Left hindlimb (tissue), 1 donor: ENCODE data around the gene SLC6A6.

Experiments
- DNase-seq: peaks from one replicate; pipeline ENCODE4 v3.0.0-alpha.2; 2018

Gene SLC6A6

DNA sequence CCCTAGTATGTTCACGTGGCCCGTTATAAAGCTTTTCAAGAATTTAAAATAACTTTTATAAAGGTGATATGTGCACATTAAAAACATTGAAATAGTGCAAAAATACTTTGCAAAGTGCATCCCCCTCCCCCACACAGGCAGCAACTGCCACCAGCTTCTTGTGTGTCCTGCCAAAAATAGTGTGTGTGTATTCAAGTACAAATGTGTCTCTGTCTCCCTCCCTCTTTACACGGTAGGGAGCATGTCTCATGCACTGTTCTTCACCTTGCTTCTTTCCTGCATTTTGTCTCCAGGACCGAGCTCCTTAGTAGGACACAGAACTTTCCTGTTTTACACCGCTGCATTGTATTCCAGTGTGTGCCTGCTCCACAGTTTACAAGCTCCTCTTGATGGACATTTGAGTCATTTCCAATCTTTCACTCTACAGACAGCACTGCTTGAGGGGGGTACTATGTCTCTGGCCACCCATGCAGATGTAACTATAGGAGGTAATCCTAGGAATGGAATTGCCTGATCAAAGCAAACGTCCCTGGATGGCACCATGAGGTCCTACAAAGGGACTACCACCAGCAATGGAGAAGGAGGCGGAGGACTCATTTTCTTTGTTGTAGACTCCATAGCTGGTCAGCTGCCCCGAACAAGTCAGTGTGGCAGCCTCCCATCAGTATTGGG is 52.4 kb downstream of the SLC6A6 start:
- no peak for DNase-seq

DNA sequence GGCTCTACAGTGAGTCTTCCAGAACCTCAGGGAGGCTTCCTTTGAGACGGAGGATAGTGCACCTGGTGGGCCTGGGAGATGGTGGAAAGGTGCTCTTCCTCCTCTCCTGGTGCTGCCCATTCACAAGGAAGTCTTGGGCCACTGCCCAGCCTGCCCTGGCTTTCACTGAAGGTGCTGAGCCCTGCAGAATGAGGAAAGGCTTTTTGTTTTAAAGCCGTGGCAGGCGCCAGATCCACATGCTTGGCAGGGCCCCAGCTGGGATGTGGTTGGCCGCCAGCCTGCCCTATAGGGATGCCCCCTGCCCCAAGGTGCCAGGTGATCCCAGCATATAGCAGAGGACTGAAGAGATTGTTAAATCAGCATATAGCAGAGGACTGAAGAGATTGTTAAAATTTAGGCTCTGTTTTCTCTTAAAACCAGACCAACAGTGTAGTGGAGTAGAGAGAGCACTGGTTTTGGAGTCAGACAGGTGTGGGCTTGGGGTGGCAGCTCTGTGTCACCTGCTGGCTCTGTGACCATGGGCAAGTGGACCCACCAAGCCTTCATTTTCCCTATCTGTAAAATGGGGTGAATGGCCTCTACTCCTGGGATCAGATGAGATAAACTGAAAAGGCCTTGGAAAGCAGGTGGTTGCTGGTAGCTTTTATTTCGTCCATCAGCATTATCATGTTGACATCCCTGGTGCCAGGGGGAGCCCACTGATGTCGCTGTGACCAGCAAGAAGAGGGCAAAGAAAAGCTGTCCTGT is 53.3 kb downstream of the SLC6A6 start:
- DNase-seq: no peak

DNA sequence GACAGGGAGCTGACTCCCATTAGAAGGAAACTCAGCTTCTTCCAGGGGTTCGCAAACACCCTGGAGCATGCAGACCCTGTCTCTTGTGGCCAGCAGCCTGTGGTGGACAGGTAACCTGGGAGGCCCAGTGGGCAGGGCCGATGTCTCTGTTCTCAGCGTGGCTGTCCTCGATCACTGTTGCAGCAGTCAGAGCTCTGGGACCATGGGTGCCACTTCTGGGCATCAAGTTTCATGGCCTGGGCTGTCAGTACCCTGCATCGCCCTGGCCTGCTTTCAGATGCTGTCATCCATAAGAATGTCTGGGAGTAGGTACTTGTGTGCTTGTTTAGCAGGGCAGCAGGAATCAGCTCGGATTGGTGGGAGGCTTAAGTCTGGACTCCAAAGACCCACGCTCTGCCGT is 54.4 kb downstream of the SLC6A6 start:
- DNase-seq: no peak

DNA sequence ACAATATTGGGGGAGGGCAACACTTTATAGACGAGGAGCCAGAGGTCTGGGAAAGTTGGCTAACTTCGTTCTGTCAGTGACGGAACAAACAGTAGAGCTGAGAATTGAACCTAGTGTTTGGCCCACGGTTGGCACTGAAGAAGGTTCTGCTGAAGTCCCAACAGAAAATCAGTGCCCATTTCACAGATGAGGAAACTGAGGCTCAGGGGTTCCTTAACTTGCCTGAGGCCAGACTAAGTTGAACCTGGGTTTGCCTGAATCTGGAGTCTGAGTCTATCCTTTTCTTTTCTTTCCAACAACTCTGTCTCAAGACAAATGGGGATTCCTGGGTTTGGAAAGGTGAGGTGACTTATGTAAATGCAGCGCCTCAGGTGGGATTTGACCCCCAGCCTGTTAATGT is 55.1 kb downstream of the SLC6A6 start:
- DNase-seq: no peak

DNA sequence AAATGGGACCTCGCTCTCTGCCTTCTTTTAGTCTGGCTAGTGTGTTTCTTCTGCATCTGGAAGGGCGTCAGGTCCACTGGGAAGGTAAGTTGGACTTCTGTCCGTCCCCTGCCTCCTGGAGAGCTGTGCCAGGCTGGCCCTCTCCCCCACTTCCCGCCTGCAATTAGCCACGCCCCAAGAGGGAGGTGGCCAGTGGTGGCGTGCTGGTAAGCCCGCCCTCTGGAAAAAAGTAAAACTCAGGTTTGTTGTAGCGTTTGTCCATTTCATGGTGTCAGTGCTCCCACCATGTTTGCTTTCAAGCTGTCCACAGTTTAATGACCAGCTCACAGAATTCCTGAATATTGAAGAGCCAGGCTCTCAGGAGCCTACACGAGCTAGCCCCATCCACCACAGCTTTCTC is 55.6 kb downstream of the SLC6A6 start:
- no peak for DNase-seq

DNA sequence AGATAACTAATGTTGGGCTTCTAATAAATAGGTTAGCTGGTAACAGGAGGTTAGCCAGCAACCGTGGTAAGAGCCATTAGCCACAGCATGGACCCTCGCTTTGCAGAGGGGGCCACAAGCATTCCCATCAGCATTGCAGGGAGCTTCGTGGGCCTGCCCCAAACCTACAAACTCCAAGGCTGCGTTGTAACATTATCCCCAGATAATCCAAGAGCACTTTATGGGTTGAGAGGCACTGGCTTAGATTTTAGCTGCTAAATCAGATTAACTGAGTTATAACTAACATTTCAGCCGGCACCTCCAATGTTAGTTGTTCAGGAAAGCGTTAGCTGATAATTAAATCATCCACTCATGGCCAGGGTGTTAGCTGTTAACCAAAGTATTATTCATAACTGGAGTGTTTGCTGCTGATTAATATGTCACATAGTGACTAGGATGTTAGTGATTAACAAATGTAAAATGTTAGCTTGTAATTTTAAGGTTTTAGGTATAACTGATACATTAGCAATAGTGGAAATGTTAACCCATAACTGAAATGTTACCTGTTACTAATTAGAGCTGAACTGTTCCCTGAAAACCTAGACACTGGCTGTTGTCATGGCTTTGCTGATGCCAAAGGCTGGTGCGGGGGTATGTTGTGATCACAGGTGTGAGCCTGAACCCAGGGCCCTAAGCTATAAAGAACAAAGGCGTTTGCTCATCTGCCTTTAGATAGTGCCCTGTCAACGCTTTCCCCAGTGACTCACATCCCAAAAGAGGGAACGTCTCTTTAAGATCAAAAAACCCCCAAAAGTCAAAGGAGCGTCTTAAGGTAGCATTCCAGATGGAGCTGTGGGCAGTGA is 56.2 kb downstream of the SLC6A6 start:
- no peak for DNase-seq

DNA sequence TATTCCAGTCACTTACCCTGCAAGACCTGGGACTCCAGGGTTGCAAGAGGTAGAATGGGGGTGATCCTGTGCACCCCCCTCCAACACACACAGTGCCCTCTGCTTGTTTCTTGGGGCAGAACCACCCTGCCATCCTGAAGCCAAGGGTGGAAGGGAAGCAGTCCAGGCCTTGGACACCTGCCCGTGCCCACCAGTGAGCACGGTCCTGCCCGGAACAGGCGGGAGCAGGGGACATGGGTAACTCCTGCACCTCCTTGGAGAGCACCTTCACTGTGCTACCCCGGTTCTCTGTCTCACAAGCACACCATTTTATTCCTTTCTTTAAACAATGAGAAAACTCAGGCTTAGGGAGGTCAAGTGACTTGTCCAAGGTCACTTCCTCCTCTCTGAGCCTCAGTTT is 57.0 kb downstream of the SLC6A6 start:
- DNase-seq: no peak

DNA sequence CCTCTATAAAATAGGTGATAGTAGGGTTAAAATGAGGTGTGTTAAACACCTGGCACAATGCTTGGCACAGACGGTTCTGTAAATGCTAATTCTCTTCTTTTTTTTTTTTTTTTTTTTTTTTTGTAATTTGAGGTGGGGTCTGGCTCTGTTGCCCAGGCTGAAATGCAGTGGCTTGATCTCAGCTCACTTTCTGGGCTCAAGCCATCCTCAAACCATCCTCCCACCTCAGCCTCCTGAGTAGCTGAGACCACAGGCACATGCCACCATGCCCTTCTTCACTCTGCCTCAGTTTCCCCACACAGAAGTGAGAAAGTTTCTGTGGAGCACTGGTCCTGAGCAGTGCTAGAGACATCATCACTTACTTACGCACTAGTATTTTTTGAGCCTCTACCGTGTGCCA is 57.4 kb downstream of the SLC6A6 start:
- no peak for DNase-seq

DNA sequence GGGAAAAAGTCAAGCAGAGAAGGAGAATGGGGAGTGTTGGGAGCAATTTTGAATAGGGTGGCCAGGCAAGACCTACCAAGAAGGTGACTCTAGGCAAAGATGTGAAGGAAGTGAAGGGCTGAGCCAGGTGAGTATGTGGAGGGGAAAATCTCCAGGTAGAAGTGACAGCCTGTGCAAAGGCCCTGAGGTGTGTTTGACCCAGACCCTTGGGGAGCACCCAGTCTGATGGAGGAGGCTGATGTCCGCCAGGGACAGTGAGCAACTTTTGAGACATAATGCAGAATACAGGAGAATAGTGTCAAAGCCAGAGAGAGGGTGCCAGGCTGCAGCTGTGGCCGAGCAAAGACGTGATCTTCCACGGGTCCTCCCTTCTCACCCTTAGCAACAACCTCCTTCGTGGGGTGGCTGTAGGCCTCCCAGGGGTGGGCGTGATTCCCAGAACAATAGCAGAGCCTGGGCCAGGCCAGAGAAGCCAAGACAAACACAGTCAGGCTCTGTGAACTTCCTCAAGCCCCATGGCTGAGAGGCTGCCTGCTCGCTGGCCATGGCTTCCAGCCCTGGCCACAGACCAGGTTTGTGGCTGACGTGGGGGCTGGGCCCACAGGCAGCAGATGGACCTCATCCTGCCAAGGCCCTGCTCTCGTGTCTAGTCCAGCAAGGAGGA is 58.1 kb downstream of the SLC6A6 start:
- DNase-seq: no peak

DNA sequence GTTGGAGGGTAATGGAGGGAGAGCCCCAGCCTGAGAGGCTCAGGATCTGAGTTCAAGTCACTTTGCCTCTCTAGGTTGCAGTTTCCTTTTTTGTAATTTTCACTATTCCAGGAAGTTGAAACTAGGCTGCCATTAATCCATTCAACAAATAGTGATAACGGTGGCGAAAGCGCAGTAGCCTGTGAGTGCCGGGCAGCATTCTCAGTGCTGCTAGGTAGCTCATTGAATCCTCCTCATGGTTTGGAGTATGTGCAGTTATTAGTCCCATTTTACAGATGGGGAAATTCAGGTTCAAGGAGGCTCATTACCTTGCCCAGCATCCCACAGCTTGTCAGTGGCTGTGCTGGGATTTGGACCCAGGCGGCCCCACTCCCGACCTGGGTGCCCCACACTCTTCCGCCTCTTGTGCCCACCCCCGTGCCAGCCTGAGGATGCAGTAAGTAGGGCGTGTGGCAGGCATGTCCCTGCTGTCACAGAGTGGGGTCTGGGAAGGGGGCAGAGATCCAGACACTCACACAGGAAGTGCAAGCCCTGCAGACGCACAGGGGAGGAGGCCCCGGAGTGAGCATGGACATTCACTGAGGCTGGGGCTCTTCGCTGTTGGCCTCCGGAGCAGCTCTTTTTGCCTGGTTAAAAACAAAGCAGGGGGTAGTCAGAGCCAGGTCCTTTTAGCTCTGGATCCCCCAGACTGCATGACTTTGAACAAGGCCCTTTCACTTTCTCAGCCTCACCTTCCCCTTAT is 58.8 kb downstream of the SLC6A6 start:
- no peak for DNase-seq

DNA sequence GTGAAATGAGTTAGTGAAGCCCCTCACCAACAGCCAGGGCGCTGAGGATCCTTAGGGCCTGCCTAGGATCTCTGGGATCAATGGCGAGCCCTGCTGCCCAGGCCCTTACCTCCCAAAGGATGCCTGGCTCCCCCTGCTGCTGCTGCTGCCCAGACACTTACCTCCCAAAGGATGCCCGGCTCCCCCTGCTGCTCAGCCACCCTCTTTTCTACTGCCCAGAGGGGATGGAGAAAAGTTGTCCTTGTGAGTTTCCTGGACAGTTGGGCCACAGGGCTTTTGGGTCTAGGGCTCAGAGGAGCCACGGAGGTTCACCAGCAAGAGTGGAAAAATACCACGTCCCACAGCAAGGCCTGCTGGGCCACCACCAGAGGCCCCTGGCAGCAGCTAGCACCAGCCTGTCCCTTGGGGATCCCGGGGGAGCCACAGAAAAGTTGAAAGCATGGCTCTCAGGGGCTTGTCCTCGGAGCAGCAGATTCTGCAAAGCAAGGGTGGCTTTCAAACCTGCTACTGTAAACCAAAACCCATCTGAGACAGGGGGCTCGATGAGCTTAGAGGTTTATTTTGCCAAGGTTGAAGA is 59.4 kb downstream of the SLC6A6 start:
- no peak for DNase-seq

DNA sequence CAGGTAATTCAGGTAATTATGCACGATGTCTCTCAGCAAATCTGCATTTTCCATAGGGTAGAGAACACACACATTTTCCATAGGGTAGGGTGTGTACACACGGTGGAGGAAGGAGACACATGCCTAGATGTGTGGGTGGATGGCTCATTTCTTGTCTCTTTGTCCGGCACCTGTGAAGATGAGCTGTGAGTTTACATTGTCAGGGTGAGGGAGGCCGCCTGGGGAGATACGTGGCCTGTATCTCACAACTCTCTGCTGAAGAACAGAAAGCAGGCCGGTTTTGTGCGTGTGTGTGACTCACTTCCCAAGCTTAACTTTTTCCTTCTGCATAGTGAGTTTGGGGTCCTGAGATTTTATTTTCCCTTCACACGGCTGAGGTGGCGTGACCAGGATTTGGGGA is 60.3 kb downstream of the SLC6A6 start:
- DNase-seq: no peak

DNA sequence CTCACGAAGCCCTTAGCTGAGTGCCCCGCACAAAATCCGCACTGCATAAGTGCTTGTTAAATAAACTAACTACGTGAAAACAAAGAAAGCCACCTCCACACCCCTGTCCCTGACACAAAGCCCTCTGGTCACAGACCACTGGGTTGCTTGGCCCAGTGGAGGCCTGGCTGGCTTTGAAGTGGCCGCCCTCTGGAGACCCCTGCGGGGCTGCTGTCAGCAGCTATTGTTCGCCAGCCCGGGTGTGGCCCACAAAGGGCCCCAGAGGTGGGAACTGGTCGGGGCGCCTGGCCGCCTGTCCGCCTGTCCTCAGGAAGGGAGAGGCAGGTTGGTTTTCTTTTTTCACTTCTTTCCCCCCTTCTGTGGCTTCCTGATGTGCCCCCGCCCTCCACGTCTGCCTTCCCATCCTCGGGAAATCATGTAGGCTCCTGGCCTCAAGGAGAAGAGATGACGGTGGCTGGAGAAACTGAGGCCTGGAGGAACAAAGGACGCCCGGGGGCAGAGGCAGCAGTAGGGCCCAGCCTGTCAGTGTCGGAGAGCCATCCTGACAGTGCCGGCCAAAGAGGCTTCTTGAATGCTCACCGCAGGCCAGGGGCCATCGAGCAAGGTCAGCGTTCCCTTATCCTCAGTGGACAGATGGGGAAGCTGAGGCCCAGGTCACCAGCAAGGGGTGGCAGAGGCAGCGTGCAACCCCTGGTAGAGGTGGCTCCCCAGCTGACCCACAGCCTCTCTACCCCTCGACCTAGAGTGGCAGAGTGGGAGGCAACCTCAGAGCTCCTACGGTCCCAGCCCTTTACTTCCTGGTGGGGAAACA is 61.1 kb downstream of the SLC6A6 start:
- no peak for DNase-seq

DNA sequence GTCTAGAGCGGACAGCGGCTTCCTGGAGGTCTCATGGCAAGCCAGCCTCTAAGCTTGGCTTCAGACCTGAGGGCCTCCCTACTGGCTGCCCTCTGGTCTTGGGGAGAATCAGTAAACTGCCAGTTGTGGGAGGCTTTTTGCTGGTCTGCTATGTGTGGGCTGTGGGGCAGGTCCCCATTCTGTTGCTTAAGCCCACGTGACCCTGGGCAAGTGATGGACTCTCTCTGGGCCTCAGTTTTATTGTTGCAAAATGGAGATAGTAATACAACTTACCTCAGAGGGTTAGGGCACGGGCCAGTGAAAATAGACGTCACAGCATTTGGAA is 61.7 kb downstream of the SLC6A6 start:
- DNase-seq: no peak

DNA sequence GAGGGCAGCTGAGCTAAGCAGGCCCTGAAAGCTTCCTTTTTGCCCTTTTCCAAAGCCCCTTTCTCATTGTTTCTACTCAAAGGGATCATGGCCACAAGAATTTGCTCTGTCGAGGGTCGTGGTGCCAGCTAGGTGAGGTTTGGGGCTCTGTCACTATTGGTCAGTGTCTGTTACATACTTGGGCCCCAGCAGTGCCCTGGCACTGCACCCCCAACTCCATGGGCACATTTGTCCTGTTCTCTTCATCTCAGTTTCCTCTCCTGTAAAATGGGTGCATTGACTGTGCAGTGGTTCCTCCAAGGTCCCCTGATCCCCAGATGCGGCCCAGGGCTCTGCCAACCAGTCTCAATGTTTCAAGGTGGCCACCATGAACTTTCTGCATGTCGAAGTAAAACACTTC is 62.1 kb downstream of the SLC6A6 start:
- no peak for DNase-seq

DNA sequence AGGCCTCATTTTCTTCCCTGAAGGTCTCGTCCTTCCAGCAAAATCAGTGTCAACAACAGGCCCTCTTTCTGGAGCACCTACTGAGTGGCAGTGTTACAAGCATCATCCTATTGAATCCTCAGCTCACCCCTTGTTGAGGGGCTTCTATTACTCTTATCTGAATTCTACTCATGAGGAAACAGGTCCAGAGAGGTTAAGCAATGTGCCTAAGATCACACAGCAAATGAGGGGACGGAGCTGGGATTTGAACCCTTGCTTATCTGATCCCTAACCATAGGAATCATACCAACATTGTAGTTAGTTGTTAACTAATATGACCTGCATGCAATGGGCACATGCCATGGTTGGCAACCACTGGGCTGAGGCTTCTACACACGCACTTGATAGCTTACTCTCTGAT is 63.0 kb downstream of the SLC6A6 start:
- no peak for DNase-seq

DNA sequence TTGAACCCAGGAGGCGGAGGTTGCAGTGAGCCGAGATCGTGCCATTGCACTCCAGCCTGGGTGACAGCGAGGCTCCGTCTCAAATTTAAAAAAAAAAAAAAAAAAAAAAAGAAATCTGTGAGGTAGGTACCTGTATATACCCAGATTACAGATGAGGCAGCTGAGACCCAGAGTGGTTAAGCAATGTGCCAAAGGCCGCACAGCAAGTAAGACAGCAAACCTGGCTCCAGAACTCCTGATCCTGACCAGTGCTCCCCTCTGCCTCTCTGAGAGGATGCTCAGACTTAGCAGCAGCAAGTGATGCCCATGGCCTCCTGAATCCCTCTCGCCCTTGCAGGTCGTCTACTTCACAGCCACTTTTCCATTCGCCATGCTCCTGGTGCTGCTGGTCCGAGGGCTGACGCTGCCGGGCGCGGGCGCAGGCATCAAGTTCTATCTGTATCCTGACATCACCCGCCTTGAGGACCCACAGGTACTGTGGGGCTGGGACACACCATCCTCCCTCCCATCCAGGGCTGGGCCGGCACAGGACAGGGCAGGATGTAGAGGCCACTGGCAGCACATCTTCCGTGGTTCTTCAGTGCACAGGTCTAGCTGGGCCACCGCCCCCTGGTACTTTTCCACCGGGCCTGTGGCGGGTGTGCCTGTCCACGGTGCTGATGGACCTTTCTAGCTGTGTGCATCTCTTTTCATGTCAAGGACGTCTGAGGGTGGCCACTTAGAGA is 63.9 kb downstream of the SLC6A6 start:
- no peak for DNase-seq

DNA sequence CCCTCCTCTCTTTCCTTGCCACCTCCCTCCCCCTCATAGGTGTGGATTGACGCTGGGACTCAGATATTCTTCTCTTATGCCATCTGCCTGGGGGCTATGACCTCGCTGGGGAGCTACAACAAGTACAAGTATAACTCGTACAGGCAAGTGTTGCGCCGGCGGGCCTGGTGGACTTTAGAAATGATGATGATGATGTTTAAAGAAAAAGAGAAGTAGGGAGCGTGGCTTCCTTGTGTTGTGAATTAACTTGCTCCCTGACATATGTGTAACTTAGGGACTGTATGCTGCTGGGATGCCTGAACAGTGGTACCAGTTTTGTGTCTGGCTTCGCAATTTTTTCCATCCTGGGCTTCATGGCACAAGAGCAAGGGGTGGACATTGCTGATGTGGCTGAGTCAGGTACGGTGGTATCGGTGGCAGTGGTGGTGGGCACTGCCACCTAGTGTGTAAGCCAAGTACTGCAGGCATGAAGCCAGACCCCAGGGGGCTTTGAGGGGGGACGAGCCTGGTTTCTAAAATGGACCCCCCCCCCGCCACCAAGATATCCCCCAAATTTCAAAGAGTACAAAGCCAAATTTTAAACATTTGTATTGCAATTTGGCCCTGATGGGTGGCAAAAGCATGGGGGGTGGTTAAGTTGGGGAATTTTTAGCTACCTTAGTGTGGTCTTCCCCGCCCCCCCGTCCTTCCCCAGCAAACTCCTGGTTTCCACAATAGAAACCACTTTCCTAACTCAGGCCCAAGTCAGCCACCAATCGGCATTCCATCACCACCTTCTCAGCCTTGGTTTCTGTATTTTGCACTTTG is 65.6 kb downstream of the SLC6A6 start:
- no peak for DNase-seq

DNA sequence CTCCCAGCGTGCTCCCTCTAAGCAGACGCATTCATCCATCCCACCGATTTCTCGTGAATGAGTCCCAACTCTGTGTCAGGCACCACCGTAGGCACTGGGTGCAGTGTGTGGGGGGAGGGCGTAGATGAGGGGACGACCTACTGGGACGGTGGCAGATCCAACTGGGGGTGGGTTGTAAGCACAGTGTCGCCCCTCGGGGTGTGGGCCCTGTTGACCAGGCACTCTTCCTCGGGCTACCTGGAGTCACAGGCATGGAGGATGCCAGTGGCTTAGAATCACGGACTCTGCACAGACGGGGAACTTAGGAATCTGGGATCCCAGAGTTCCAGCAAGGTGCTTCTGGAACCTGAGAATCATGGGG is 66.2 kb downstream of the SLC6A6 start:
- no peak for DNase-seq

DNA sequence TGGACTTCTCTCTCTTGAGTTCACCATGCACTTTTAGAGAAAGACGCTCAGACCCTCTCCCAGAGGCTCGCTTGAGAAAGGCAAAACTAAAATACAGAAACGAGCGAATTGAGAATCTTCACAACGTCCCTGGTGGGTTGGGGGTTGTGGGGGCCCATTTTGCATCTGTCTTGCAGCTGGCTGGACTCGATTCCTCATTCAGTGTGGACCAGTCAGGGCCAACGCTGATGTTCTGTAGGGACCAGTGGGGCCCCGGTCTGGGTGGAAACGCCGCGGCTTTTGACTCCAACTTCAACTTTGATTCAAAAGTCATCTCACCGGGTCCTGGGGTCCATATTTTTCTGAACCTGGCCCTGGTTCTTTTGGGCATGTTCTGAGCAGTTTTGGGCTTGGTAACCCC is 68.1 kb downstream of the SLC6A6 start:
- no peak for DNase-seq
